ENCODE measurements around the gene MBD3.

Gene MBD3

DNA sequence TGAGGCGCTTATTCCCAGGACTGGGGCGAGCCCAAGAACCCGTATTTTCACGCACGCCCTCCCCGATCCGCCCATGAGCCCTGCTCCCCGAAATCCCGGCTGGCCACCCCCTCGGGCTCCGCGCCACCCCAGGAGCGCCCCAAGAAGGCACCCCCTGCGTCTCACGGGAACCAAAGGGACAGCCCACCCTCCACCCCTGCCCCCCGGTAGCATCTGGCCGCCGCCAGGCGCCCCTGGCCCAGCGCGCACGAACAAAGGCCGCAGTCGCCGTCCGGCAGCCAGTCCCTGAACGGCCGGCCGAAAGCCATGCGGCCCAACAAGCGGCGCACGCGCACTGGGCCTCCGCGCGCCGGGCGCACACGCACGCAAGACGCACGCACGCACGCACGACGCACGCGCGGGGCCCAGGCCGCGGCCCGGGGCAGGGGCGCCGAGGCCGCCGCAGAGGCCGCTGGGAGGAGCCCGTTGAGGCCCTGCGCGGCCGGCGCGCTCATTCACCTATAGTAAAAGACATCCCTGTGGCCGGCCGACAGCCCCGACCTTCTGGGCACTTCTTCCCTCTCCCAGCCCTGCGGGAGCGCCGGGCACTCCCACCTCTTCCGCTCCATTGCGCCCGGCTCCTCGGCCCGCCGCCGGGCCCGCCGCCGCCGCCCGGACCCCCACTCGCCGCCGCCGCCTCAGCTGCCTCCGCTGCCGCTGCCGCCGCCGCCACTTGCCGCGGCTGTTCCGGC is 476 bp downstream of the MBD3 start:
- Mint-ChIP-seq H3K9me3 (ENCODE audit: low read depth) (no peaks in the 10 kb centered on the region), H3K27ac (peak overlapping the region; percentile 93), H3K4me3 (peak overlapping the region; percentile 96), H3K4me1 (ENCODE audit: low read depth) (peaks cover 17% of the 10 kb centered on the region), H3K36me3 (peaks cover 3% of the 10 kb centered on the region), H3K27me3 (no peaks in the 10 kb centered on the region)

DNA sequence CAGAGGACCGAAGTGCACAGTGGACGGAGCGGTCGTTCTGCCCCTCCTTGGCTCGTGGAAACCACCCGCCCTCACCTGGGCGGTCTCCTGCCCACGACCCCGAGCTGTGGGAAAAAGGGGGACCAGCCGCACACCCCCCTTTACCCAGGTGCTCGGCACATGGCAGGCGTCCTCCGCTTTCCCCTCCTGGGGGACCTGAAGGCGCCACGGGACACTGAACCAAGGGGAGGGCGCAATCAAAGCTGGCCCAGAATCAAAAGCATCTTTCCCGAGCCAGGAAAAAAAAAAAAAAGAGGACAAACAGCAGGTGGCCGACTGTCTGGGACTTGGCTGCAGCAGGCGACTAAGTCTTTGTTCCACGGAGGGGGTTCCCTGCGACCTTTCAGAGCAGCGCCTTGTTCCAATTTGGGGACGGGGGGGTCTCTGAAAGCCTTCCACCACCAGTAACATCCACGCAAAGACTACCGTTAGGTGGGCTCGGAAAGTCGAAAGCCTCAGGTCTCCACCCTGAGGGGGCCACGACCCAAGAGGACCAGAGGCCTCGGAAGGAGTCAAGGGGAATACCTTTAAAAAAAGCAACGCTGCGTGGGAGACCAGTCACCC is 1.1 kb downstream of the MBD3 start:
- Mint-ChIP-seq H3K27me3 (no peaks in the 10 kb centered on the region), H3K4me3 (peak overlapping the region; percentile 96), H3K27ac (peak overlapping the region; percentile 93), H3K36me3 (peaks cover 3% of the 10 kb centered on the region), H3K9me3 (ENCODE audit: low read depth) (no peaks in the 10 kb centered on the region), H3K4me1 (ENCODE audit: low read depth) (peaks cover 17% of the 10 kb centered on the region)

DNA sequence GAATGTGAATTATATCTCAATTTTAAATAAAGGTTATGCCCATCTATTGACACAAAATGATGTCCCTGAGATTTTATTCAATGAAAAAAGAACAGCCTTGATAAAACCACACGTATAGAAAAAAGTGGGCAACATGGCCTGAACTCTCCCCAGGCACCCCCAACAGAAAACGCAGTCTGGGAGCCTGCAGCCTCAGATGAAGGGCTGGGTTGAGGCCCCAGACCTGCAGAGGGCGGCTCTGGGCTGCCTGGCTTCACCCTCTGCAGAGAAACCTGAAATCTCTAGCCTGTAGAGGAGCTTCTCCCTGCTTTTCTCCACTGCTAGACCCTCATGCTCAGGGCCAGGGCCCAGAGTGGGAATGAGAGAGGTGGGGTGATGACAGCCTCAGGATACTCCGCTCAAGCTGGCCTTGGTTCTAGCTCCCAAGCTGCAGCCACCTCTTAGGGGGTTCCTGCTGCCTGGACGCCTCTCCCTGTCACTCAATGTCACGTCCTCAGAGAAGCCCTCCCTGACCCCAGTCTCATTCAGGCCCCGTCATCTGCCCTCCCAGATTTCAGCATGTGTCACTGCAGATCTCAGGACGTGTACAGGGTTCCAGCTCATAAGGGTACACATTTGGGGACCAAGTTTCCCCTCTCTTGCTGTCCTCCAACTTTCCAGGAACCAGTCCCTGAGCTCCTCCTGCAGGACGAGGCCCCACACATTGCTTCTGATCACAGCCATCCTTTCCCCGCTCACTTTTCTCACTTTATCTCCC is 1.8 kb downstream of the MBD3 start:
- Mint-ChIP-seq H3K27me3 (no peaks in the 10 kb centered on the region), H3K27ac (peak overlapping the region; percentile 93), H3K4me1 (ENCODE audit: low read depth) (peaks cover 20% of the 10 kb centered on the region)

GRCh38 chr19:1587872-1588271 is 4.8 kb downstream of the MBD3 start:
- Mint-ChIP-seq H3K9me3 (ENCODE audit: low read depth) (no peaks in the 10 kb centered on the region), H3K4me3 (no peak overlapping the region), H3K4me1 (ENCODE audit: low read depth) (peaks cover 22% of the 10 kb centered on the region), H3K36me3 (peaks cover 3% of the 10 kb centered on the region), H3K27ac (no peak overlapping the region), H3K27me3 (no peaks in the 10 kb centered on the region)

More for the DNA sequence above, 1.8 kb downstream of the MBD3 start:
- peaks cover 3% of the 10 kb centered on the region for H3K36me3 Mint-ChIP-seq
- H3K9me3 Mint-ChIP-seq (ENCODE audit: low read depth): no peaks in the 10 kb centered on the region
- peak overlapping the region; percentile 96 for H3K4me3 Mint-ChIP-seq

DNA sequence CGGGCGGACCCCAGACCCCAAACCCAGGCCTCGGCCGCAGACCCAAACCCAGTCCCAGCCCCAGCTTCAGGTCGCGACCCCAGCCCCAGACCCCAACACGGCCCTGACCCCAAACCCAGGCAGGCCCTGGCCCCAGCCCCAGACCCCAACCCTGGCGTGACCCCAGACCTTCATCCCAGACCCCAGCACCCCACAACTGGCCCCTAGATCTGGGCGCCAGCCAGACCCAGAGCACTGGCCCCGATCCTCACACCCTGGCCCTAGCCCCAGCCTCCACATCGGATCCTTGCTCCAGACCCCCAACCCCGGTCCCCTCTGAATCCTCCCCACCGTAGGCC is 7.5 kb downstream of the MBD3 start:
- no peaks in the 10 kb centered on the region for H3K9me3 Mint-ChIP-seq (ENCODE audit: low read depth)
- H3K4me3 Mint-ChIP-seq: no peak overlapping the region
- H3K36me3 Mint-ChIP-seq: no peaks in the 10 kb centered on the region
- H3K27me3 Mint-ChIP-seq: no peaks in the 10 kb centered on the region
- H3K27ac Mint-ChIP-seq: no peak overlapping the region
- H3K4me1 Mint-ChIP-seq (ENCODE audit: low read depth): peaks cover 11% of the 10 kb centered on the region

GRCh38 chr19:1584500-1585242 is 8.0 kb downstream of the MBD3 start:
- Mint-ChIP-seq H3K4me1 (ENCODE audit: low read depth) (peaks cover 8% of the 10 kb centered on the region), H3K27ac (no peak overlapping the region), H3K27me3 (no peaks in the 10 kb centered on the region), H3K4me3 (no peak overlapping the region), H3K36me3 (no peaks in the 10 kb centered on the region), H3K9me3 (ENCODE audit: low read depth) (no peaks in the 10 kb centered on the region)

- Mint-ChIP-seq H3K36me3 (no peaks in the 10 kb centered on the region), H3K9me3 (ENCODE audit: low read depth) (no peaks in the 10 kb centered on the region), H3K4me1 (ENCODE audit: low read depth) (peaks cover 7% of the 10 kb centered on the region), H3K27me3 (no peaks in the 10 kb centered on the region), H3K4me3 (no peak overlapping the region), H3K27ac (no peak overlapping the region)
Measured at GRCh38 chr19:1582201-1582600, 10.5 kb downstream of the MBD3 start.

- Mint-ChIP-seq H3K9me3 (ENCODE audit: low read depth) (no peaks in the 10 kb centered on the region), H3K4me3 (no peak overlapping the region), H3K27me3 (no peaks in the 10 kb centered on the region), H3K36me3 (no peaks in the 10 kb centered on the region), H3K27ac (no peak overlapping the region), H3K4me1 (ENCODE audit: low read depth) (peaks cover 5% of the 10 kb centered on the region)
Measured at GRCh38 chr19:1580957-1581356, 11.7 kb downstream of the MBD3 start.

GRCh38 chr19:1580382-1580781 is 12.3 kb downstream of the MBD3 start:
- H3K4me3 Mint-ChIP-seq: no peak overlapping the region
- no peaks in the 10 kb centered on the region for H3K36me3 Mint-ChIP-seq
- H3K9me3 Mint-ChIP-seq (ENCODE audit: low read depth): no peaks in the 10 kb centered on the region
- H3K27ac Mint-ChIP-seq: no peak overlapping the region
- no peaks in the 10 kb centered on the region for H3K4me1 Mint-ChIP-seq (ENCODE audit: low read depth)
- no peaks in the 10 kb centered on the region for H3K27me3 Mint-ChIP-seq

GRCh38 chr19:1579222-1579621 is 13.4 kb downstream of the MBD3 start:
- no peaks in the 10 kb centered on the region for H3K36me3 Mint-ChIP-seq
- H3K9me3 Mint-ChIP-seq (ENCODE audit: low read depth): no peaks in the 10 kb centered on the region

GRCh38 chr19:1577929-1578618 is 14.6 kb downstream of the MBD3 start:
- Mint-ChIP-seq H3K4me1 (ENCODE audit: low read depth) (no peaks in the 10 kb centered on the region), H3K27me3 (no peaks in the 10 kb centered on the region)

More at GRCh38 chr19:1579222-1579621, 13.4 kb downstream of the MBD3 start:
- no peaks in the 10 kb centered on the region for H3K4me1 Mint-ChIP-seq (ENCODE audit: low read depth)
- no peak overlapping the region for H3K27ac Mint-ChIP-seq
- no peaks in the 10 kb centered on the region for H3K27me3 Mint-ChIP-seq
- H3K4me3 Mint-ChIP-seq: no peak overlapping the region

DNA sequence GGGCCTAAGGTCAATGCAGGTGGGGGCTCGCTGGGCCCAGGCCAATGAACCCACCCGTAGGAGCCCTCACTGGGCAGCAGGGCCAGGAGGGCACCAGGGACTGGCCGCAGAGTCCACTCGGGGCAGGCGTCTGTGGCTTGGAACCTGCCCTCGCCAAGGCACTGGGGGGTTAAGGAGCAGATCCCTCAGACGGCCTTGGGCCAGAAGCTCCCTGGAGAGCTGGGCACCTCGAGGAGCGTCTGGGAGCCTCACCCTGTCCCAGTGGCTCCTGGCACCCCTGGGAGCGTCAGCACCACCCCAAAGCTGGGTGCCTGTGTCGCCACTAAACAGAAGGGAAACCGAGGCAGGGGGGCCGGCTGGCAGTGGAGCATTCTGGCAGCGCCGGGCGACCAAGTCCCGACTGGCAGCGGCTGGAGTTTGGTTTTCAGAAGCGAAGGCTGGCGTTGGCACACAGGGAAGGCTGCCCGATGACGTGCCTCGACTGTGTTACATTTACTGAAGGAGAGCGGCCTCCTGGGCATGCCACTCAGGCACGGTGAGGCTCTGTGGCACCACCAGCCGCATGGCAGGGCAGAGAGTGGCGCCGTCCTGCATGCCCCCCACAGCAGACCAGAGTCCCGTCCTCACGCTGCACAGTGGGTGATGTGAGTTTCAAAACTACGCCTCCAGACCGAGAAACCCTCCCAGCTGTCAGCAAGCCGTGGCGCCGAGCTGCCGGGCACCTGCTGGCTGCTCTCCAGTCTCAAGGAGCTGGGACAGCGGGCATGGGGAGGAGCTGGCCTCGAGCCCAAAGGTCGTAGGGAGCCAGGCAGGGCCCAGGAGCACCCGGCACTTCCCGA is 15.4 kb downstream of the MBD3 start:
- Mint-ChIP-seq H3K4me1 (ENCODE audit: low read depth) (no peaks in the 10 kb centered on the region), H3K36me3 (no peaks in the 10 kb centered on the region), H3K4me3 (no peak overlapping the region), H3K9me3 (ENCODE audit: low read depth) (no peaks in the 10 kb centered on the region), H3K27ac (no peak overlapping the region), H3K27me3 (no peaks in the 10 kb centered on the region)

More at GRCh38 chr19:1577929-1578618, 14.6 kb downstream of the MBD3 start:
- H3K4me3 Mint-ChIP-seq: no peak overlapping the region
- no peaks in the 10 kb centered on the region for H3K9me3 Mint-ChIP-seq (ENCODE audit: low read depth)
- H3K27ac Mint-ChIP-seq: no peak overlapping the region
- no peaks in the 10 kb centered on the region for H3K36me3 Mint-ChIP-seq

DNA sequence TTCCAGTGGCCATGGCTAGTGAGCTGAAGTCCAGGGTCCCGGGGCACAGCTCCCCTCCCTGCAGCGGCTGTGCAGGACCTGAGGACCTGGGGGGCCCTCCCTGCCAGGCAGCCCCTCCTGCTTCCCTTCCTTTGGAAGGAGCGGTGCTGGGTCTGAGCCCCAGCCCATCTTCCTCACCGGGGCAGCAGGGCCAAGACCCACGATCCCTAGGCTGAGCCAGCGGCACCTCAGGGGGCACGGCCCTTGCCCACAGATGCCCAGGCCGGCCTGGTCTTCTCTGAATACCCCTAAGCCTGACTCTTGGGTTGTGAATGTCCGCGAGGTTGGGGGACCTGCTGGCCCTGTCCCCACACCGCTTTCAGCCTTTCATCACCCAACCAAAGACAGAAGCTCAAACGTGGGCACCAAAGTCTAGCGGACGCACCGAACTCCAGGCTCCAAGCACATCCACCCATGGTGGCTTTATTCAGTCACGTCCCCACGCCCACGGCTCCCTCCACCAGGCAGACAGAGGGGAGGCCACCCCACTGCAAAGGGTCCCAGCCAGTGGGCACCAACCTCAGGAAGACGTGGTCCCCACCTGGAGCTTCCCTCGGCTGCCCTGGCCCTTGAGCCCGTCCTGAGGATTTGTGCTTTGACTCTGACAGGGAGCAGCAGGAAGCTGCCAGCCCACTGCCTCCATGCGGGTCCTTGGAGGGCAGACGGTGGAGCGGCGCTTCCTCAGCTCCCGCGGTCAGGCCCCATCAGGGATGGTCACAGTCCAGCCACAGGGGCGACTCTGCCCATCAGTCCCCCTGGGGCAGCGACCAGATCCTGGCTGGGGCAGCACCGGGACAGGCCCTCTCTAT is 16.2 kb downstream of the MBD3 start:
- Mint-ChIP-seq H3K4me3 (no peak overlapping the region), H3K27ac (no peak overlapping the region), H3K27me3 (no peaks in the 10 kb centered on the region), H3K4me1 (ENCODE audit: low read depth) (no peaks in the 10 kb centered on the region), H3K36me3 (no peaks in the 10 kb centered on the region), H3K9me3 (ENCODE audit: low read depth) (no peaks in the 10 kb centered on the region)

Data from activated naive CD8-positive, alpha-beta T cell (primary cell).